Measurements from ENCODE around the gene ZBTB8A. TPM values are rescaled to one million over a fixed set of nuclear protein-coding genes. Genes with fewer than 3 reads are reported as not detected.
A peak's percentile ranks its signal among the peaks of the same experiment; 100 is the strongest.

ZBTB8A gene
- 0.11 and 0.24 TPM in 2 replicates for total RNA-seq

GRCh38 chr1:32538887-32539583 lies at the start of gene ZBTB8A:
Gene ZBTB8A, plus strand, starts transcription at chr1:32539427. Its CDS starts 53,505 bp downstream, at chr1:32592932.
- TF ChIP-seq CTCF (IDR thresholded peaks at IDR 0.05): no peak
- H3K27ac Mint-ChIP-seq: no peak within 1 kb of the TSS
- peaks cover 45% of the 10 kb centered on the region for H3K27me3 Mint-ChIP-seq
- peak within 1 kb of the TSS; percentile 83 for H3K4me3 Mint-ChIP-seq
- ChIA-PET POLR2A (interaction anchor here (0.7 kb wide), 1 partner anchor 863 kb away, joined by 3 read pairs; no protein-coding TSS in a partner anchor), CTCF (no interaction called here)
- H3K36me3 Mint-ChIP-seq (ENCODE audit: low read depth): no peaks in the 10 kb centered on the region
- H3K4me1 Mint-ChIP-seq: peaks cover 21% of the 10 kb centered on the region
- ATAC-seq (ENCODE audit: low read depth) (peak; percentile 40), DNase-seq (peak; percentile 17)
- H3K9me3 Mint-ChIP-seq: no peaks in the 10 kb centered on the region
- intact Hi-C loops (cut with micrococcal nuclease): no loop called here

- intact Hi-C loops (cut with micrococcal nuclease): no loop called here
- H3K9me3 Mint-ChIP-seq: no peaks in the 10 kb centered on the region
- ChIA-PET POLR2A (no interaction called here), CTCF (no interaction called here)
- no peak for TF ChIP-seq CTCF (IDR thresholded peaks at IDR 0.05)
- DNase-seq (no peak), ATAC-seq (ENCODE audit: low read depth) (no peak)
- peaks cover 5% of the 10 kb centered on the region for H3K27me3 Mint-ChIP-seq
- H3K4me1 Mint-ChIP-seq: no peaks in the 10 kb centered on the region
- no peaks in the 10 kb centered on the region for H3K36me3 Mint-ChIP-seq (ENCODE audit: low read depth)
- no peak overlapping the region for H3K27ac Mint-ChIP-seq
- no peak overlapping the region for H3K4me3 Mint-ChIP-seq
These were observed 49.3 kb upstream of the ZBTB8A start for GRCh38 chr1:32489774-32490454.

- DNase-seq (no peak), ATAC-seq (ENCODE audit: low read depth) (no peak)
- no peaks in the 10 kb centered on the region for H3K4me1 Mint-ChIP-seq
- ChIA-PET POLR2A (no interaction called here), CTCF (no interaction called here)
- H3K9me3 Mint-ChIP-seq: no peaks in the 10 kb centered on the region
- H3K27me3 Mint-ChIP-seq: peaks cover 8% of the 10 kb centered on the region
- no peaks in the 10 kb centered on the region for H3K36me3 Mint-ChIP-seq (ENCODE audit: low read depth)
- no peak for TF ChIP-seq CTCF (IDR thresholded peaks at IDR 0.05)
- no peak overlapping the region for H3K27ac Mint-ChIP-seq
- intact Hi-C loops (cut with micrococcal nuclease): no loop called here
- H3K4me3 Mint-ChIP-seq: no peak overlapping the region
These were observed 47.8 kb upstream of the ZBTB8A start for GRCh38 chr1:32491386-32491785.

- DNase-seq (no peak), ATAC-seq (ENCODE audit: low read depth) (no peak)
- H3K27ac Mint-ChIP-seq: no peak overlapping the region
- ChIA-PET CTCF (no interaction called here), POLR2A (no interaction called here)
- intact Hi-C loops (cut with micrococcal nuclease): no loop called here
- H3K4me1 Mint-ChIP-seq: no peaks in the 10 kb centered on the region
- no peak overlapping the region for H3K4me3 Mint-ChIP-seq
- peaks cover 11% of the 10 kb centered on the region for H3K27me3 Mint-ChIP-seq
- H3K36me3 Mint-ChIP-seq (ENCODE audit: low read depth): no peaks in the 10 kb centered on the region
- no peak for TF ChIP-seq CTCF (IDR thresholded peaks at IDR 0.05)
- no peaks in the 10 kb centered on the region for H3K9me3 Mint-ChIP-seq
These were observed 45.0 kb upstream of the ZBTB8A start for GRCh38 chr1:32494196-32494595.

GRCh38 chr1:32494711-32495337 lies 44.4 kb upstream of the ZBTB8A start:
- intact Hi-C loops (cut with micrococcal nuclease): no loop called here
- CTCF ChIA-PET: no interaction called here
- H3K4me1 Mint-ChIP-seq: no peaks in the 10 kb centered on the region

More at GRCh38 chr1:32494711-32495337, 44.4 kb upstream of the ZBTB8A start:
- H3K27me3 Mint-ChIP-seq: peaks cover 16% of the 10 kb centered on the region
- POLR2A ChIA-PET: no interaction called here
- no peaks in the 10 kb centered on the region for H3K36me3 Mint-ChIP-seq (ENCODE audit: low read depth)
- no peak for DNase-seq
- no peaks in the 10 kb centered on the region for H3K9me3 Mint-ChIP-seq
- no peak overlapping the region for H3K27ac Mint-ChIP-seq
- no peak for TF ChIP-seq CTCF (IDR thresholded peaks at IDR 0.05)
- ATAC-seq (ENCODE audit: low read depth): no peak
- no peak overlapping the region for H3K4me3 Mint-ChIP-seq
